ENCODE results near the gene CDPF1. TPM values are rescaled to one million over a fixed set of nuclear protein-coding genes. Genes with fewer than 3 reads are reported as not detected.

The CDPF1 gene
- total RNA-seq, 2 experiments from 2014 or later = 1.6 to 2.6 TPM

- Histone ChIP-seq H3K27ac (ENCODE audit: low read depth in 1 of 2, low read length in 2 of 2) (no peak overlapping the region), H3K4me3 (ENCODE audit: low read length) (no peak overlapping the region), H3K4me1 (ENCODE audit: insufficient read depth, low read length) (no peaks in the 10 kb centered on the region), H3K9me3 (ENCODE audit: control insufficient read depth in 1 of 2, insufficient read depth in 1 of 2, low read length in 2 of 2) (no peaks in the 10 kb centered on the region), H3K36me3 (ENCODE audit: insufficient read depth, low read length) (peaks cover 11% of the 10 kb centered on the region), H3K27me3 (ENCODE audit: control insufficient read depth in 1 of 2, insufficient read depth in 2 of 2, low read length in 2 of 2) (no peaks in the 10 kb centered on the region)
- H3K9me3 Mint-ChIP-seq = no peaks in the 10 kb centered on the region
- intact Hi-C loops (cut with DNase I, micrococcal nuclease) = no loop called here
- H3K27ac Mint-ChIP-seq = no peak overlapping the region
- no peak for TF ChIP-seq CTCF (IDR thresholded peaks at IDR 0.05)
- H3K4me1 Mint-ChIP-seq (ENCODE audit: low read depth) = no peaks in the 10 kb centered on the region
- no peak overlapping the region for H3K4me3 Mint-ChIP-seq
- POLR2A ChIA-PET = no interaction called here
- H3K36me3 Mint-ChIP-seq (ENCODE audit: low read depth) = peaks cover 5% of the 10 kb centered on the region
- no peaks in the 10 kb centered on the region for H3K27me3 Mint-ChIP-seq
- ATAC-seq (ENCODE audit: poor library complexity) = no peak
- CTCF ChIA-PET = no interaction called here
- DNase-seq = no peak
Observed at GRCh38 chr22:46230262-46230901, 19.7 kb downstream of the CDPF1 start.

- Mint-ChIP-seq H3K9me3 (no peaks in the 10 kb centered on the region), H3K36me3 (ENCODE audit: low read depth) (peaks cover 5% of the 10 kb centered on the region), H3K27ac (no peak overlapping the region), H3K4me3 (no peak overlapping the region), H3K4me1 (ENCODE audit: low read depth) (no peaks in the 10 kb centered on the region), H3K27me3 (no peaks in the 10 kb centered on the region)
- H3K9me3 ChIP-seq (ENCODE audit: control insufficient read depth in 1 of 2, insufficient read depth in 1 of 2, low read length in 2 of 2) = no peaks in the 10 kb centered on the region
- ChIA-PET POLR2A (no interaction called here), CTCF (no interaction called here)
- intact Hi-C loops (cut with DNase I, micrococcal nuclease) = no loop called here
- no peaks in the 10 kb centered on the region for H3K27me3 ChIP-seq (ENCODE audit: control insufficient read depth in 1 of 2, insufficient read depth in 2 of 2, low read length in 2 of 2)
- DNase-seq (no peak), ATAC-seq (ENCODE audit: poor library complexity) (no peak)
- TF ChIP-seq CTCF (IDR thresholded peaks at IDR 0.05) = no peak
- H3K27ac ChIP-seq (ENCODE audit: low read depth in 1 of 2, low read length in 2 of 2) = no peak overlapping the region
- H3K4me3 ChIP-seq (ENCODE audit: low read length) = no peak overlapping the region
- peaks cover 7% of the 10 kb centered on the region for H3K36me3 ChIP-seq (ENCODE audit: insufficient read depth, low read length)
- H3K4me1 ChIP-seq (ENCODE audit: insufficient read depth, low read length) = no peaks in the 10 kb centered on the region
Observed at GRCh38 chr22:46229701-46230100, 20.4 kb downstream of the CDPF1 start.

- ATAC-seq (ENCODE audit: poor library complexity) = no peak
- CTCF ChIA-PET = no interaction called here
- H3K4me1 Mint-ChIP-seq (ENCODE audit: low read depth) = no peaks in the 10 kb centered on the region
Observed at GRCh38 chr22:46226577-46226976, 23.5 kb downstream of the CDPF1 start.

More at GRCh38 chr22:46226577-46226976, 23.5 kb downstream of the CDPF1 start:
- no peak overlapping the region for H3K4me3 Mint-ChIP-seq
- POLR2A ChIA-PET = no interaction called here
- Histone ChIP-seq H3K4me3 (ENCODE audit: low read length) (no peak overlapping the region), H3K36me3 (ENCODE audit: insufficient read depth, low read length) (peaks cover 3% of the 10 kb centered on the region), H3K27me3 (ENCODE audit: control insufficient read depth in 1 of 2, insufficient read depth in 2 of 2, low read length in 2 of 2) (no peaks in the 10 kb centered on the region), H3K4me1 (ENCODE audit: insufficient read depth, low read length) (no peaks in the 10 kb centered on the region), H3K27ac (ENCODE audit: low read depth in 1 of 2, low read length in 2 of 2) (no peak overlapping the region), H3K9me3 (ENCODE audit: control insufficient read depth in 1 of 2, insufficient read depth in 1 of 2, low read length in 2 of 2) (no peaks in the 10 kb centered on the region)
- intact Hi-C loops (cut with DNase I, micrococcal nuclease) = no loop called here
- no peaks in the 10 kb centered on the region for H3K27me3 Mint-ChIP-seq
- peaks cover 10% of the 10 kb centered on the region for H3K36me3 Mint-ChIP-seq (ENCODE audit: low read depth)
- no peak for TF ChIP-seq CTCF (IDR thresholded peaks at IDR 0.05)
- no peaks in the 10 kb centered on the region for H3K9me3 Mint-ChIP-seq
- DNase-seq = no peak
- H3K27ac Mint-ChIP-seq = no peak overlapping the region
